Epithelial cell of proximal tubule (primary cell): ENCODE data around the gene ACLY. TPM values are rescaled to one million over a fixed set of nuclear protein-coding genes. Genes with fewer than 3 reads are reported as not detected.

Experiments
- DNase-seq: peaks from one replicate; pipeline ENCODE4 v3.0.0-alpha.2; 2011; ENCODE audit warnings: low read depth
- H3K4me3 ChIP-seq: 2 replicates; pipeline ENCODE4 v1.5.1; 2011; ENCODE audit warnings: low read depth, mild to moderate bottlenecking, low read length
- total RNA-seq: library from RNA; depleted of rRNA; stranded (reverse); fragments of >200 nt; gene quantifications from 2 replicates; pipeline ENCODE4 v1.2.3, GENCODE V29; 2015
- TF ChIP-seq, protein P1 (sequence below): conservative IDR thresholded peaks from 2 replicates; pipeline ENCODE4 v1.5.1; 2012; ENCODE audit warnings: low read depth, mild to moderate bottlenecking, low read length

The ACLY gene
- total RNA-seq, 1 donor from 2014 or later = 193 TPM

DNA sequence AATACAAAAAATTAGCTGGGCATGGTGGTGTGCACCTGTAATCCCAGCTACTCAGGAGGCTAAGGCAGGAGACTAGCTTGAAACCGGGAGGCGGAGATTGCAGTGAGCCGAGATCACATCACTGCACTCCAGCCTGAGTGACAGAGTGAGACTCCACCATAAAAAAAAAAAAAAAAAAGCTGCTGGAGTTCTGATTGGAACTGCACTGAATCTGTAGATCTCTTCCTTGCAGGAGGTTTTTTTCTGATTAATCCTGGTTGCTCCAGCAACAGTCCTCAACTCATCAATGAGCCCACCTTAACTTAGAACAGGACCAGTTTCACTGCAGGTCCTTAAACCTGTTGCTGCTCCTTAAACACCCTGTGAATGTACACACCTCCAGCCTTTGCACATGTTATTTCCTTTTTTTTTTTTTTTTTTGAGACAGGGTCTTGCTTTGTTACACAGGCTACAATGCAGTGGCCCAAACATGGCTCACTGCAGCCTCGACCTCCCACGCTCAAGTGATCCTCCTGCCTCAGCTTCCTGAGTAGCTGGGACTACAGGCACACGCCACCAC lies 10.0 kb upstream of the ACLY start:
- DNase-seq = no peak
- no peak overlapping the region for H3K4me3 ChIP-seq
- TF ChIP-seq, protein P1, sequence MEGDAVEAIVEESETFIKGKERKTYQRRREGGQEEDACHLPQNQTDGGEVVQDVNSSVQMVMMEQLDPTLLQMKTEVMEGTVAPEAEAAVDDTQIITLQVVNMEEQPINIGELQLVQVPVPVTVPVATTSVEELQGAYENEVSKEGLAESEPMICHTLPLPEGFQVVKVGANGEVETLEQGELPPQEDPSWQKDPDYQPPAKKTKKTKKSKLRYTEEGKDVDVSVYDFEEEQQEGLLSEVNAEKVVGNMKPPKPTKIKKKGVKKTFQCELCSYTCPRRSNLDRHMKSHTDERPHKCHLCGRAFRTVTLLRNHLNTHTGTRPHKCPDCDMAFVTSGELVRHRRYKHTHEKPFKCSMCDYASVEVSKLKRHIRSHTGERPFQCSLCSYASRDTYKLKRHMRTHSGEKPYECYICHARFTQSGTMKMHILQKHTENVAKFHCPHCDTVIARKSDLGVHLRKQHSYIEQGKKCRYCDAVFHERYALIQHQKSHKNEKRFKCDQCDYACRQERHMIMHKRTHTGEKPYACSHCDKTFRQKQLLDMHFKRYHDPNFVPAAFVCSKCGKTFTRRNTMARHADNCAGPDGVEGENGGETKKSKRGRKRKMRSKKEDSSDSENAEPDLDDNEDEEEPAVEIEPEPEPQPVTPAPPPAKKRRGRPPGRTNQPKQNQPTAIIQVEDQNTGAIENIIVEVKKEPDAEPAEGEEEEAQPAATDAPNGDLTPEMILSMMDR = no peak

DNA sequence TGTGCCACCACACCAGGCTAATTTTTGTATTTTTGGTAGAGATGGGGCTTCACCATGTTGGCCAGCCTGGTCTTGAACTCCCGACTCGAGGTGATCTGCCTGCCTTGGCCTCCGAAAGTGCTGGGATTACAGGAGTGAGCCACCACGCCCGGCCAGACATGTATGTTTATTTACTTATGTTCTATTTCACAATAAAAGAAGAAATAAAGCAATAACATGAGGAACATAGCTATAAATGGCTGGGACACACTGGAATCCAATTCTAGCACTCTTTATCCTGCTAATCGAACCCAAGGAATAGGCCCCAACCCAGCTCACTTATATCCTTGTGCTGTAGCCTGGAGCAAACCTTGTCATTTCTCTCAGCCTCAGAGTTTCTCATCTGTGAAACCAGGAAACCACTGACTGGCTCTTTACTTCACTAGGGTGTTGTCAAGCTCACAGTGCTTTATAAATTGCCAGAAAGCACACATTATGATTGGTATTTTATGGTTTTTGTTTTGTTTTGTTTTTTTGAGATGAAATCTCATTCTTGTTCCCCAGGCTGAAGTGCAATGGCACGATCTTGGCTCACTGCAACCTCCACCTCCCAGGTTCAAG lies 7.3 kb upstream of the ACLY start:
- TF ChIP-seq, protein P1 = no peak

DNA sequence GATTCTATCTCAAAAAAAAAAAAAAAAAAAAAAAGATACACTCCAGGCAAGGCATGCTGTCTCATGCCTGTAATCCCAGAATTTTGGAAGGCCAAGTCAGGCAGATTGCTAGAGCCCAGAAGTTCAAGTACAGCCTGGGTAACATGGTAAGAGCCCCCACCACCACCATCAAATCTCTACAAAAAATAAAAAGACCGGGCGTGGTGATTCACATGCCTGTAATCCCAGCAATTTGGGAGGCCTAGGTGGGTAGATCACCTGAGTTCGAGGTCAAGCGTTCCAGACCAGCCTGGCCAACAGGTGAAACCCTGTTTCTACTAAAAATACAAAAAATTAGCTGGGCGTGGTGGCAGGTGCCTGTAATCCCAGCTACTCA lies 1.8 kb upstream of the ACLY start:
- H3K4me3 ChIP-seq = no peak overlapping the region
- no peak for DNase-seq
- TF ChIP-seq, protein P1 = no peak

More for the DNA sequence above, 7.3 kb upstream of the ACLY start:
- H3K4me3 ChIP-seq = no peak overlapping the region
- DNase-seq = no peak

DNA sequence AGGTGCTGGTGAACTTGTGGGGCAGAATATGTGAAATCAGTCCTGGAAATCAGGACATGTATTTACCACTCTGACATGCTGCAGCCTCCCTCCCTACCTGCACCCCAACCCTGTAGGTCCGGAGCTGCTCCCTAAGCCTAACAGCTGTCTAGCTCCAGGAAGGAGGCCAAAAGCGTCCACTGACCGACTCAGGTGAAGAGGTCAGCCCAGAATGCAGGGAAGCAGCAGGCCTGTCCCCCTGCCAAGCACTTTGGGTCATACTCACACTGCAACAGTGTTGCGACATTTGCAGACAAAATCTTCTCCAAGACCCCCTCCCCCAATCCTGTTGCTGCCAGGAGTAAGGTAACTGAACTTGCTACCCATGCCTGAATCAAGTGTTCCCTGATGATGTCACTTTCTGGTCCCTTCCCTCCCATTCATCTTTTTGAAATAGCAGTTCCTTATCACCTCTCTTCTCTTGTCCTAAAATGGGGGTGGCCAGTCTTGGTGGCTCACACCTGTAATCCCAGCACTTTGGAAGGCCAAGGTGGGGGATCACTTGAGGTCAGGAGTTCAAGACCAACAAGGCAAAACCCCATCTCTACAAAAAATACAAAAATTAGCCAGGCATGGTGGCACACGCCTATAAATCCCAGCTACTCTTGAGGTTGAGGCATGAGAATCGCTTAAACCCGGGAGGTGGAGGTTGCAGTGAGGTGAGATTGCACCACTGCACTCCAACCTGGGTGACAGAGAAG lies 1.3 kb upstream of the ACLY start:
- peak overlapping the region; percentile 97 for H3K4me3 ChIP-seq
- TF ChIP-seq, protein P1 = no peak
- DNase-seq = no peak

DNA sequence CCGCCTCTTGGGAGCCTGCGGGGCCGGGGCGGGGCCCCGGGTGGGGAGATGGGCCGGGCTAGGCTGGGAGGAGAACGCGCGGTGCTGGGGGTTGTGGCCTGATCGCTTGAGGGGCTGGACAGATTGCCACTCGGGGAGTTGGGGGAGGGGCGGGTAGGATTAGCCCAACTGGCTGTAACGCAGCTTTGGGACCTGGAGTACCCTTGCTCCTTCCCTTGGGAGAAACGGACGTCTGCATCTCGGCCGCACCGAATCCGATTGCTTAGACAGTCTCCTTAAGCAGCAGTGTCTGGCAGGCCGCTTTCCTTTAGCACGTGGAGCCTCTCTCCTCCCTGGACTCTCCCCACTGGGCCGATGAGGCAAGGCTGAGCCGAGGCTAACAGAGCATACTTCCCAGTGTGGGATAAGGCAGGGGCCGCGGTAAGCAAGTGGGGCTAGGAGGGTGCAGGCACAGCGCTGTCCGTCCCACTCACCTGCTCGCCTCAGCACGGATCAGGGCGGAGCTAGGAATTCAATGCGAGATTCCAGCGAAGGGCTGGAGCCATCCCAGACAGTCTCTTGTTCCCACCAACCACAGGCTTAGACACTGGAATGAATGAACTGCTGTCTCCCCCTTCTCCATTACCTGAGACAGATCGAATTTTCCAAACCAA lies 540 bp upstream of the ACLY start:
- TF ChIP-seq, protein P1 = no peak
- DNase-seq = no peak
- H3K4me3 ChIP-seq = peak overlapping the region; percentile 97

DNA sequence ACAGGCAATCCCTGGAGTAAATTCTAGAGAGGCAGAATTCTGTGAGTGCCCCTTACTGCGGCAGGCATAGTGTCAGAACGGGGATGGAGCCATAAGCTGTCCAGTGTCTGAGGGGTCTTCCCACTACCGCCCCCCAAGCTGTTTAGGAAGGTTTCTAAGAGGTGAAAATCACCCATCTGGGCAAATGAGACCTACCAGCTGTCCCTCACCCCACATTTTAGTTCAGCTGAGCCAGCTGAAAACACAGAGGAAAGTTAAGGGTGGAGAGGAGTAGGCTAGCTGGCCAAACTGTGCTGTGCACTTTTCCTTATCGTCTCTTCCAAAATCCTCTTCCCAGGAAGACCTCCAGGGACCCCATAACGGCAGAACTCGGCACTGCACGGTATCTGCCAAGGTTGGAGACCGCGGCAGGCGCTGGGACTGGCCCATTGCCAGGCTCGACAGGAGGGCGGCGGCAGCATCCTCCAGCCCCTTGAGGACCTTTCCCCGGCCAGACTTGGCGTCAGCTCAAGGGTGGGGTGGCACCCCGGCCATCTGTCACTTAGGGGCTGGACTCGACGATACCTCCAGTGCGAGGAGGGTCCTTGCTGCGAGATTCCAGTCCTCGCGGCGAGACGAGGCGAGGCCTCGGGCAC lies 955 bp downstream of the ACLY start:
- DNase-seq = no peak
- peak overlapping the region; percentile 97 for H3K4me3 ChIP-seq
- TF ChIP-seq, protein P1 = no peak
